HG03095 (cell line): Measurements from ENCODE around the gene LRRC46.

Experiments used
- ATAC-seq: cut with Tn5 transposase; IDR thresholded peaks from one replicate; pipeline ENCODE4 v1.9.1; 2021; ENCODE audit warnings: moderate library complexity; ENCODE audit not compliant: unreplicated experiment

Gene LRRC46

GRCh38 chr17:47850692-47851573 is 19.5 kb downstream of the LRRC46 start, which contains the start of gene SP6:
SP6 (minus strand) TSS chr17:47851163; CDS start chr17:47848429, 2,734 bp downstream.
- no peak for ATAC-seq

GRCh38 chr17:47851764-47852112 is 20.3 kb downstream of the LRRC46 start:
- no peak for ATAC-seq

- ATAC-seq = no peak
Observed at GRCh38 chr17:47852113-47852949, 20.9 kb downstream of the LRRC46 start.

GRCh38 chr17:47853616-47854015 is 22.1 kb downstream of the LRRC46 start:
- no peak for ATAC-seq

- no peak for ATAC-seq
Observed at GRCh38 chr17:47855737-47856136, 24.3 kb downstream of the LRRC46 start.

GRCh38 chr17:47856830-47857229 is 25.4 kb downstream of the LRRC46 start:
- no peak for ATAC-seq

GRCh38 chr17:47857551-47858455 is 26.3 kb downstream of the LRRC46 start:
- ATAC-seq = no peak

- ATAC-seq = no peak
Observed at GRCh38 chr17:47860386-47860785, 28.9 kb downstream of the LRRC46 start.

GRCh38 chr17:47862621-47863440 is 31.4 kb downstream of the LRRC46 start:
- ATAC-seq = no peak

- no peak for ATAC-seq
Observed at GRCh38 chr17:47864791-47865216, 33.3 kb downstream of the LRRC46 start.

- no peak for ATAC-seq
Observed at GRCh38 chr17:47866941-47867340, 35.5 kb downstream of the LRRC46 start.

GRCh38 chr17:47867813-47868533 is 36.5 kb downstream of the LRRC46 start:
- ATAC-seq = no peak

- ATAC-seq = no peak
Observed at GRCh38 chr17:47869114-47869513, 37.6 kb downstream of the LRRC46 start.

- ATAC-seq = no peak
Observed at GRCh38 chr17:47870056-47870455, 38.6 kb downstream of the LRRC46 start.

- ATAC-seq = no peak
Observed at GRCh38 chr17:47871048-47871447, 39.6 kb downstream of the LRRC46 start.

- ATAC-seq = no peak
Observed at GRCh38 chr17:47872019-47872650, 40.7 kb downstream of the LRRC46 start.

GRCh38 chr17:47872651-47873161 is 41.2 kb downstream of the LRRC46 start:
- ATAC-seq = no peak

GRCh38 chr17:47873200-47874090 is 42.0 kb downstream of the LRRC46 start:
- ATAC-seq = no peak
